Measurements from ENCODE around the gene CD2. TPM values are rescaled to one million over a fixed set of nuclear protein-coding genes. Genes with fewer than 3 reads are reported as not detected.

CD2 gene
- total RNA-seq, 2 experiments from 2014 or later, result not detected

- no peak for DNase-seq (ENCODE audit: low spot score)
- no peaks in the 10 kb centered on the region for H3K79me2 ChIP-seq (ENCODE audit: insufficient read depth, low read depth, low read length)
- POLR2A ChIA-PET, result interaction anchor here (0.5 to 1.1 kb wide), 2 partner anchors 203 to 700 kb away, joined by 4 to 6 read pairs; no protein-coding TSS in a partner anchor
- peak overlapping the region; percentile 57 for H3K4me2 ChIP-seq (ENCODE audit: low read length)
- H3K27ac ChIP-seq (ENCODE audit: low read depth, low read length, poor library complexity, severe bottlenecking), result peak overlapping the region; percentile 95
- H3K36me3 ChIP-seq (ENCODE audit: insufficient read depth, low read length), result no peaks in the 10 kb centered on the region
- BruUV-seq (replicated peaks), result no TSS peak
- intact Hi-C loops (cut with micrococcal nuclease; ENCODE audit: unreplicated experiment), result no loop called here
- no peaks in the 10 kb centered on the region for H3K9me2 ChIP-seq (ENCODE audit: insufficient read depth, low read length)
- H4K20me1 ChIP-seq (ENCODE audit: insufficient read depth, low read length), result no peaks in the 10 kb centered on the region
- H3K4me1 ChIP-seq (ENCODE audit: insufficient read depth, low read length, poor library complexity, severe bottlenecking), result peaks cover 49% of the 10 kb centered on the region
- CTCF ChIA-PET (ENCODE audit: unreplicated experiment), result no interaction called here
- peak overlapping the region; percentile 27 for H3K4me3 ChIP-seq (ENCODE audit: low read depth, low read length, poor library complexity, severe bottlenecking)
- H2AFZ ChIP-seq (ENCODE audit: low read length), result peak overlapping the region; percentile 63; the same call in 1 of the 2 replicates
- peaks cover 23% of the 10 kb centered on the region; the same call in 1 of the 2 replicates for H3K9me3 ChIP-seq (ENCODE audit: low read length)
- TF ChIP-seq, protein P1, sequence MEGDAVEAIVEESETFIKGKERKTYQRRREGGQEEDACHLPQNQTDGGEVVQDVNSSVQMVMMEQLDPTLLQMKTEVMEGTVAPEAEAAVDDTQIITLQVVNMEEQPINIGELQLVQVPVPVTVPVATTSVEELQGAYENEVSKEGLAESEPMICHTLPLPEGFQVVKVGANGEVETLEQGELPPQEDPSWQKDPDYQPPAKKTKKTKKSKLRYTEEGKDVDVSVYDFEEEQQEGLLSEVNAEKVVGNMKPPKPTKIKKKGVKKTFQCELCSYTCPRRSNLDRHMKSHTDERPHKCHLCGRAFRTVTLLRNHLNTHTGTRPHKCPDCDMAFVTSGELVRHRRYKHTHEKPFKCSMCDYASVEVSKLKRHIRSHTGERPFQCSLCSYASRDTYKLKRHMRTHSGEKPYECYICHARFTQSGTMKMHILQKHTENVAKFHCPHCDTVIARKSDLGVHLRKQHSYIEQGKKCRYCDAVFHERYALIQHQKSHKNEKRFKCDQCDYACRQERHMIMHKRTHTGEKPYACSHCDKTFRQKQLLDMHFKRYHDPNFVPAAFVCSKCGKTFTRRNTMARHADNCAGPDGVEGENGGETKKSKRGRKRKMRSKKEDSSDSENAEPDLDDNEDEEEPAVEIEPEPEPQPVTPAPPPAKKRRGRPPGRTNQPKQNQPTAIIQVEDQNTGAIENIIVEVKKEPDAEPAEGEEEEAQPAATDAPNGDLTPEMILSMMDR (conservative IDR thresholded peaks at IDR 0.05; ENCODE audit: low read length), result no peak
- TF ChIP-seq EZH2phosphoT487 (IDR thresholded peaks at IDR 0.05; ENCODE audit: borderline replicate concordance, low read depth, low read length), result no peak
Observed at GRCh38 chr1:116770625-116771024, 16.4 kb downstream of the CD2 start.

DNA sequence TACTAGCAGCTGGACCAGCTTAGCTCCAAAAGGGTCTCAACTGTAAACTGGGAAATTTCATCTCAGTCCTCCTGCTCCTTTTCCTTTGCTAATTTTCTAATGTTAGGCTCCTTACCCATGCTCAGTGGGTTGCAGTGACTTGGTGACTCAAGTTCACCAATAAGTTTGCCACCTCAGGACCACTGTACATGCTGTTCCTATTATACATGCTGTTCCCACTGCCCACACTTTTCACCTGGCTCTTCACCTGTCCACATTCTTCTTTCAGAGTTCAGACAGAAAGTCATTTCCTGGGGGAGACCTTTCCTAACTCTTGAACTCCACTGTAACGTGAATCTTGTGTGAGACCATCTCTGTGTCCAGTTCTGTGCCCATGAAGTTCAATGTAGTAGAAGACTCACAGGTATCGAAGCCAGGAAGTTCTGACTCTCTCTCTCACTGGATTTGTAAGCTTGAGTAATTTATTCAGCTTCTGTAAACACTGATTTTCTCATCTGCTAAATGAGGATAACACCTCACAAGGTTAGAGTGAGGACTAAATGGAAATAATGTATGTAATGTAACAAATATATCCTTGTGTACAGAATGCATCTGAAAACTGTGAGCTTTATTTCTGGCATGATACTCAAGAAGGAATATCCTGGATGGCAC, 17.9 kb downstream of the CD2 start:
- POLR2A ChIA-PET, result interaction anchor here (0.8 to 1.1 kb wide), 2 partner anchors 34 to 353 kb away, joined by 3 to 4 read pairs; no protein-coding TSS in a partner anchor
- TF ChIP-seq, protein P1 (conservative IDR thresholded peaks at IDR 0.05; ENCODE audit: low read length), result no peak
- no peak for TF ChIP-seq EZH2phosphoT487 (IDR thresholded peaks at IDR 0.05; ENCODE audit: borderline replicate concordance, low read depth, low read length)
- intact Hi-C loops (cut with micrococcal nuclease; ENCODE audit: unreplicated experiment), result no loop called here
- DNase-seq (ENCODE audit: low spot score), result no peak
- Histone ChIP-seq H3K27ac (ENCODE audit: low read depth, low read length, poor library complexity, severe bottlenecking) (no peak overlapping the region), H3K4me2 (ENCODE audit: low read length) (no peak overlapping the region), H3K79me2 (ENCODE audit: insufficient read depth, low read depth, low read length) (no peaks in the 10 kb centered on the region), H3K36me3 (ENCODE audit: insufficient read depth, low read length) (no peaks in the 10 kb centered on the region), H3K4me3 (ENCODE audit: low read depth, low read length, poor library complexity, severe bottlenecking) (no peak overlapping the region), H3K9me3 (ENCODE audit: low read length) (peaks cover 16% of the 10 kb centered on the region; the same call in 1 of the 2 replicates), H4K20me1 (ENCODE audit: insufficient read depth, low read length) (no peaks in the 10 kb centered on the region), H3K9me2 (ENCODE audit: insufficient read depth, low read length) (no peaks in the 10 kb centered on the region), H2AFZ (ENCODE audit: low read length) (peak overlapping the region; percentile 63), H3K4me1 (ENCODE audit: insufficient read depth, low read length, poor library complexity, severe bottlenecking) (peaks cover 49% of the 10 kb centered on the region)
- CTCF ChIA-PET (ENCODE audit: unreplicated experiment), result interaction anchor here (1.0 kb wide), 1 partner anchor 38 kb away, joined by 3 read pairs; no protein-coding TSS in a partner anchor
- no TSS peak for BruUV-seq (replicated peaks)

GRCh38 chr1:116772648-116773045, 18.4 kb downstream of the CD2 start:
- Histone ChIP-seq H3K36me3 (ENCODE audit: insufficient read depth, low read length) (no peaks in the 10 kb centered on the region), H3K27ac (ENCODE audit: low read depth, low read length, poor library complexity, severe bottlenecking) (no peak overlapping the region), H3K4me3 (ENCODE audit: low read depth, low read length, poor library complexity, severe bottlenecking) (no peak overlapping the region), H3K79me2 (ENCODE audit: insufficient read depth, low read depth, low read length) (no peaks in the 10 kb centered on the region), H3K4me1 (ENCODE audit: insufficient read depth, low read length, poor library complexity, severe bottlenecking) (peaks cover 51% of the 10 kb centered on the region), H2AFZ (ENCODE audit: low read length) (peak overlapping the region; percentile 63; the same call in 1 of the 2 replicates), H3K9me2 (ENCODE audit: insufficient read depth, low read length) (no peaks in the 10 kb centered on the region), H3K4me2 (ENCODE audit: low read length) (no peak overlapping the region), H4K20me1 (ENCODE audit: insufficient read depth, low read length) (no peaks in the 10 kb centered on the region), H3K9me3 (ENCODE audit: low read length) (peaks cover 16% of the 10 kb centered on the region; the same call in 1 of the 2 replicates)
- CTCF ChIA-PET (ENCODE audit: unreplicated experiment), result no interaction called here
- no TSS peak for BruUV-seq (replicated peaks)
- intact Hi-C loops (cut with micrococcal nuclease; ENCODE audit: unreplicated experiment), result no loop called here
- POLR2A ChIA-PET, result interaction anchor here (0.8 to 1.1 kb wide), 3 partner anchors 11 to 354 kb away, joined by 3 to 4 read pairs (median 3); no protein-coding TSS in a partner anchor
- no peak for DNase-seq (ENCODE audit: low spot score)
- TF ChIP-seq EZH2phosphoT487 (IDR thresholded peaks at IDR 0.05; ENCODE audit: borderline replicate concordance, low read depth, low read length), result no peak
- TF ChIP-seq, protein P1 (conservative IDR thresholded peaks at IDR 0.05; ENCODE audit: low read length), result no peak
